IMR-90 (cell line): ENCODE results near the gene SPHK2. TPM values are rescaled to one million over a fixed set of nuclear protein-coding genes. Genes with fewer than 3 reads are reported as not detected.

ENCODE experiments used
- ATAC-seq: fragments of 200-7000 bp; cut with Tn5 transposase; 2 replicates; pipeline ENCODE4 v1.9.1; 2020; ENCODE audit warnings: low read depth, mild to moderate bottlenecking, moderate library complexity
- BruUV-seq: library from RNA; stranded (reverse); fragments of 400-500 nt; replicated peaks from 2 replicates; lab custom pipeline; 2021; lab: Mats Ljungman, UMichigan
- CTCF ChIA-PET: fragments of 300-600 bp; formaldehyde crosslinking; extraction: SDS; loops from one replicate; lab custom pipeline; 2021; ENCODE audit warnings: antibody characterized with exemption; lab: Yijun Ruan, JAX
- POLR2A ChIA-PET: fragments of 300-600 bp; sonication (Branson Sonifier 250); formaldehyde crosslinking; loops from one replicate; lab custom pipeline; 2022; ENCODE audit warnings: antibody characterized with exemption; ENCODE audit not compliant: unreplicated experiment; lab: Charles Lee
- DNase-seq: peaks from one replicate; pipeline ENCODE4 v3.0.0; 2013
- H2AFZ ChIP-seq: replicated peaks from 2 replicates; pipeline ENCODE3; 2013; ENCODE audit warnings: low read length, mild to moderate bottlenecking; ENCODE audit not compliant: poor library complexity
- H2AK5ac ChIP-seq: 2 replicates; pipeline ENCODE4 v1.6.1; 2013; ENCODE audit warnings: low read depth, low read length, inconsistent platforms
- H2AK9ac ChIP-seq: replicated peaks from 2 replicates; pipeline ENCODE3; 2013; ENCODE audit warnings: mild to moderate bottlenecking, low read depth, low read length, moderate library complexity; ENCODE audit not compliant: poor library complexity
- H2BK120ac ChIP-seq: 2 replicates; pipeline ENCODE4 v1.6.1; 2013; ENCODE audit warnings: low read depth, low read length, inconsistent platforms
- H2BK15ac ChIP-seq: 3 replicates; pipeline ENCODE4 v1.6.1; 2013; ENCODE audit warnings: low read depth, low read length, inconsistent platforms
- H2BK20ac ChIP-seq: 2 replicates; pipeline ENCODE4 v1.6.1; 2013; ENCODE audit warnings: low read depth, mild to moderate bottlenecking, inconsistent platforms, low read length, moderate library complexity
- H2BK5ac ChIP-seq: 2 replicates; pipeline ENCODE4 v1.6.1; 2013; ENCODE audit warnings: mild to moderate bottlenecking, low read depth, low read length, inconsistent platforms; ENCODE audit not compliant: poor library complexity, severe bottlenecking
- H3K14ac ChIP-seq: replicated peaks from 2 replicates; pipeline ENCODE4 v1.6.1; 2013; ENCODE audit warnings: low read depth, low read length, inconsistent platforms
- H3K18ac ChIP-seq: 2 replicates; pipeline ENCODE4 v1.6.1; 2013; ENCODE audit warnings: low read depth, low read length, control low read depth
- H3K23ac ChIP-seq: 2 replicates; pipeline ENCODE4 v1.6.1; 2013; ENCODE audit warnings: low read depth, low read length, inconsistent platforms
- H3K27ac ChIP-seq: 2 replicates; pipeline ENCODE4 v1.5.1; 2013; ENCODE audit warnings: mild to moderate bottlenecking, control low read depth, low read length; ENCODE audit not compliant: insufficient read depth
- H3K27me3 ChIP-seq: 2 replicates; pipeline ENCODE4 v1.6.1; 2013; ENCODE audit warnings: low read length; ENCODE audit not compliant: control insufficient read depth, insufficient read depth
- H3K36me3 ChIP-seq: 2 replicates; pipeline ENCODE4 v1.6.1; 2013; ENCODE audit warnings: low read length, mixed read lengths; ENCODE audit not compliant: control insufficient read depth, insufficient read depth
- H3K4ac ChIP-seq: 2 replicates; pipeline ENCODE4 v1.6.1; 2013; ENCODE audit warnings: low read depth, low read length, inconsistent platforms
- H3K4me1 ChIP-seq: 2 replicates; pipeline ENCODE4 v1.6.1; 2013; ENCODE audit warnings: low read length, mixed read lengths; ENCODE audit not compliant: control insufficient read depth, insufficient read depth
- H3K4me2 ChIP-seq: 2 replicates; pipeline ENCODE4 v1.6.1; 2013; ENCODE audit warnings: low read depth, mild to moderate bottlenecking, control low read depth, low read length, moderate library complexity
- H3K4me3 ChIP-seq: 2 replicates; pipeline ENCODE4 v1.5.1; 2013; ENCODE audit warnings: low read depth, mild to moderate bottlenecking, control low read depth, low read length, moderate library complexity; ENCODE audit not compliant: insufficient read depth
- H3K56ac ChIP-seq: 2 replicates; pipeline ENCODE4 v1.6.1; 2013; ENCODE audit warnings: low read length, inconsistent platforms; ENCODE audit not compliant: insufficient read depth; ENCODE audit errors: extremely low read depth
- H3K79me1 ChIP-seq, 2 experiments: 2 replicates each; pipeline ENCODE4 v1.6.1; 2013; ENCODE audit warnings: low read length in 2 of 2, inconsistent platforms in 1 of 2, low read depth in 1 of 2
- H3K9ac ChIP-seq: 2 replicates; pipeline ENCODE4 v1.6.1; 2013; ENCODE audit warnings: low read depth, low read length, control low read depth
- H3K9me1 ChIP-seq: 2 replicates; pipeline ENCODE4 v1.6.1; 2013; ENCODE audit warnings: low read length, inconsistent platforms; ENCODE audit not compliant: insufficient read depth
- H3K9me3 ChIP-seq: 2 replicates; pipeline ENCODE4 v1.6.1; 2013; ENCODE audit warnings: low read length; ENCODE audit not compliant: control insufficient read depth, insufficient read depth
- H4K20me1 ChIP-seq: 2 replicates; pipeline ENCODE4 v1.6.1; 2013; ENCODE audit warnings: low read length, inconsistent platforms; ENCODE audit not compliant: insufficient read depth
- H4K5ac ChIP-seq: 2 replicates; pipeline ENCODE4 v1.6.1; 2013; ENCODE audit warnings: mild to moderate bottlenecking, low read depth, low read length, control low read depth
- H4K8ac ChIP-seq, 2 experiments: 2 replicates each; pipeline ENCODE4 v1.6.1; 2013; ENCODE audit warnings: low read depth in 2 of 2, low read length in 2 of 2, control low read depth in 1 of 2, inconsistent platforms in 1 of 2
- H4K91ac ChIP-seq: 2 replicates; pipeline ENCODE4 v1.6.1; 2013; ENCODE audit warnings: low read depth, low read length, inconsistent platforms; ENCODE audit not compliant: insufficient read depth
- BHLHE40 ChIP-seq: fragments of 150-350 bp; IDR thresholded peaks from 2 replicates; pipeline ENCODE4 v1.6.1; 2016; ENCODE audit warnings: mild to moderate bottlenecking, low read depth, low read length
- CTCF ChIP-seq: conservative IDR thresholded peaks from 2 replicates; pipeline ENCODE4 v1.5.1; 2012; ENCODE audit warnings: mild to moderate bottlenecking, low read depth, low read length, improper control_type of control experiment
- RAD21 ChIP-seq: IDR thresholded peaks from 2 replicates; pipeline ENCODE4 v1.6.1; 2012; ENCODE audit warnings: low read length, improper control_type of control experiment
- RCOR1 ChIP-seq: IDR thresholded peaks from 2 replicates; pipeline ENCODE4 v1.6.1; 2012; ENCODE audit warnings: mild to moderate bottlenecking, low read length, improper control_type of control experiment; ENCODE audit not compliant: insufficient replicate concordance
- WGBS, 2 experiments: methylation state at CpG; one replicate each; pipeline versions ENCODE4 v1.1.5 to v1.1.7; 2013; ENCODE audit warnings: missing lambda C conversion rate in 2 of 2; ENCODE audit not compliant: insufficient read length in 1 of 2; ENCODE audit errors: extremely low coverage in 2 of 2; 5-methylcytosine and 5-hydroxymethylcytosine counted together
- dilution Hi-C: fragments of 300-500 bp; cut with HindIII; formaldehyde crosslinking; loops from one replicate; pipeline ENCODE4 v1.14.3; 2018; ENCODE audit warnings: low sequenced_read_pairs; ENCODE audit not compliant: unreplicated experiment
- in situ Hi-C: fragments of 300-500 bp; cut with MboI; formaldehyde crosslinking; loops from 3 replicates; pipeline ENCODE4 v1.14.3; 2019; ENCODE audit warnings: low sequenced_read_pairs, inconsistent platforms, mixed read lengths
- intact Hi-C: fragments of 100-400 bp; cut with micrococcal nuclease; formaldehyde crosslinking; loops from 2 replicates; pipeline ENCODE4 v1.10.0; 2022
- polyA plus RNA-seq, 3 experiments: library from polyadenylated mRNA; depleted of rRNA; stranded (reverse); fragments of >200 nt; gene quantifications; 2 replicates each; pipeline ENCODE4 v1.2.3, GENCODE V29; 2012; ENCODE audit warnings: low replicate concordance in 1 of 3
- total RNA-seq: library from RNA; depleted of rRNA; stranded (reverse); fragments of >200 nt; gene quantifications from 2 replicates; pipeline ENCODE4 v1.2.3, GENCODE V29; 2012
- TF ChIP-seq, protein P1 (sequence below): fragments of 150-350 bp; IDR thresholded peaks from 2 replicates; pipeline ENCODE4 v1.6.1; 2017; ENCODE audit warnings: mild to moderate bottlenecking, antibody characterized with exemption, low read length, low read depth
- TF ChIP-seq, protein P2 (sequence below): fragments of 150-350 bp; IDR thresholded peaks from 2 replicates; pipeline ENCODE4 v1.6.1; 2016; ENCODE audit warnings: low read depth, mild to moderate bottlenecking, low read length, moderate library complexity, borderline replicate concordance

The SPHK2 gene
- total and polyA plus RNA-seq, 2 of the 4 experiments (the other 2 are of a cell fraction): 1.6 to 9.9 TPM

GRCh38 chr19:48587387-48587786 lies 31.9 kb upstream of the SPHK2 start:
- Histone ChIP-seq H3K79me1 (no peaks in the 10 kb centered on the region), H3K18ac (no peak overlapping the region), H4K20me1 (no peaks in the 10 kb centered on the region), H3K23ac (no peak overlapping the region), H3K14ac (no peak overlapping the region), H4K8ac (no peak overlapping the region), H2AFZ (no peak overlapping the region), H3K9ac (no peak overlapping the region), H3K9me1 (no peaks in the 10 kb centered on the region), H4K5ac (no peak overlapping the region), H3K56ac (no peak overlapping the region), H3K27me3 (no peaks in the 10 kb centered on the region; the same call in 1 of the 2 replicates), H2BK15ac (no peak overlapping the region; the same call in 2 of the 3 replicates), H4K91ac (no peak overlapping the region), H3K4ac (no peak overlapping the region), H3K27ac (no peak overlapping the region), H2BK20ac (no peak overlapping the region), H3K36me3 (no peaks in the 10 kb centered on the region), H3K4me1 (peaks cover 2% of the 10 kb centered on the region; the same call in 1 of the 2 replicates), H2BK5ac (no peak overlapping the region), H3K9me3 (no peaks in the 10 kb centered on the region), H3K4me2 (no peak overlapping the region), H2BK120ac (no peak overlapping the region), H3K4me3 (no peak overlapping the region), H2AK9ac (no peak overlapping the region), H2AK5ac (no peak overlapping the region)
- intact Hi-C loops (loop anchor here (5.0 to 10.0 kb wide), 2 partner anchors 263 to 315 kb away; partner anchors contain the start of genes EMP3 and ZNF114), in situ Hi-C loops (loop anchor here (5.0 kb wide), 1 partner anchor 320 kb away; no protein-coding TSS in a partner anchor), dilution Hi-C loops (no loop called here)
- ChIA-PET CTCF (interaction anchor here (1.4 kb wide), 1 partner anchor 98 kb away, joined by 3 read pairs; no protein-coding TSS in a partner anchor), POLR2A (no interaction called here)
- TF ChIP-seq, protein P1, sequence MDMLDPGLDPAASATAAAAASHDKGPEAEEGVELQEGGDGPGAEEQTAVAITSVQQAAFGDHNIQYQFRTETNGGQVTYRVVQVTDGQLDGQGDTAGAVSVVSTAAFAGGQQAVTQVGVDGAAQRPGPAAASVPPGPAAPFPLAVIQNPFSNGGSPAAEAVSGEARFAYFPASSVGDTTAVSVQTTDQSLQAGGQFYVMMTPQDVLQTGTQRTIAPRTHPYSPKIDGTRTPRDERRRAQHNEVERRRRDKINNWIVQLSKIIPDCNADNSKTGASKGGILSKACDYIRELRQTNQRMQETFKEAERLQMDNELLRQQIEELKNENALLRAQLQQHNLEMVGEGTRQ: no peak
- TF ChIP-seq RAD21 (no peak), RCOR1 (no peak), CTCF (no peak), BHLHE40 (no peak)
- TF ChIP-seq, protein P2, sequence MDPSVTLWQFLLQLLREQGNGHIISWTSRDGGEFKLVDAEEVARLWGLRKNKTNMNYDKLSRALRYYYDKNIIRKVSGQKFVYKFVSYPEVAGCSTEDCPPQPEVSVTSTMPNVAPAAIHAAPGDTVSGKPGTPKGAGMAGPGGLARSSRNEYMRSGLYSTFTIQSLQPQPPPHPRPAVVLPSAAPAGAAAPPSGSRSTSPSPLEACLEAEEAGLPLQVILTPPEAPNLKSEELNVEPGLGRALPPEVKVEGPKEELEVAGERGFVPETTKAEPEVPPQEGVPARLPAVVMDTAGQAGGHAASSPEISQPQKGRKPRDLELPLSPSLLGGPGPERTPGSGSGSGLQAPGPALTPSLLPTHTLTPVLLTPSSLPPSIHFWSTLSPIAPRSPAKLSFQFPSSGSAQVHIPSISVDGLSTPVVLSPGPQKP: no peak
- DNase-seq (no peak), ATAC-seq (no peak)
- no CpG with 5 or more reads among the region's 3 CpGs for WGBS, 2 experiments
- BruUV-seq: no TSS peak
